T-helper 1 cell treated with Interleukin-12 subunit alpha and Interleukin-12 subunit beta and Interleukin-4 antibody, amounts not matched to agents 30 μg/mL and 1 μg/mL, for 36 hours (primary cell): ENCODE measurements around the gene DUOXA1.

Experiments used
- H3K27ac Mint-ChIP-seq: one replicate; pipeline ENCODE4 v1.8.0; 2021; ENCODE audit warnings: mild to moderate bottlenecking, mixed read lengths
- H3K27me3 Mint-ChIP-seq: one replicate; pipeline ENCODE4 v1.8.0; 2021; ENCODE audit warnings: low read depth, mixed read lengths
- H3K36me3 Mint-ChIP-seq: one replicate; pipeline ENCODE4 v1.8.0; 2021; ENCODE audit warnings: low read depth, mixed read lengths
- H3K4me1 Mint-ChIP-seq: one replicate; pipeline ENCODE4 v1.8.0; 2021; ENCODE audit warnings: low read depth, mixed read lengths
- H3K4me3 Mint-ChIP-seq: one replicate; pipeline ENCODE4 v1.8.0; 2021; ENCODE audit warnings: mild to moderate bottlenecking, moderate library complexity, mixed read lengths
- H3K9me3 Mint-ChIP-seq: one replicate; pipeline ENCODE4 v1.8.0; 2021; ENCODE audit warnings: mixed read lengths

The DUOXA1 gene, protein sequence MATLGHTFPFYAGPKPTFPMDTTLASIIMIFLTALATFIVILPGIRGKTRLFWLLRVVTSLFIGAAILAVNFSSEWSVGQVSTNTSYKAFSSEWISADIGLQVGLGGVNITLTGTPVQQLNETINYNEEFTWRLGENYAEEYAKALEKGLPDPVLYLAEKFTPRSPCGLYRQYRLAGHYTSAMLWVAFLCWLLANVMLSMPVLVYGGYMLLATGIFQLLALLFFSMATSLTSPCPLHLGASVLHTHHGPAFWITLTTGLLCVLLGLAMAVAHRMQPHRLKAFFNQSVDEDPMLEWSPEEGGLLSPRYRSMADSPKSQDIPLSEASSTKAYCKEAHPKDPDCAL

DNA sequence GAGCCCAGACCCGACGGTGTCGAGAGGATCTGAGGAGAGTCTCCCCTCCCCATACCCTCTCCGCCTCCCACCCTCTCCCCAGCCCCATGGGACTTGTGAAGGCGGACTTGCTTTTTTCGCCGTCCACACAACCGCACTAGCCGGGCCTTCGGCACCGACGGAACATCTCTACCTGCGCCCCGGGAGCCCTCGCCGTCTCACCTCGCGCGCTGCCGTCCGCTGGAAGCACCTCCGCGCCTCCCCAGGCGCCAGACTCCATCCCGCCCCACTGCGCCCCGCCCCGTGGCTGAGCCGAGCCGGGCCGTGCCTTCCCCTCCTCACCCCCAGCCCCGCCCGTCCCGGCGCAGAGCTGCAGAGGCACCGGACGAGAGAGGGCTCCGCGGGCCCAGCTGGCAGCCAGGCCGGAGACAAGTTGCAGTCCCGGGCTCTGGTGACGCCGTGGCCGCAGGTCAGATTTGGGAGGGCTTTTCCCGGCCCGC lies at the start of gene DUOXA1, which contains the start of gene DUOX1:
DUOXA1 (minus strand) TSS at position 229 of the 479 bp plus-strand sequence. CDS start 6,865 bp downstream, outside the sequence.
DUOX1 (plus strand) TSS at position 344 of the 479 bp plus-strand sequence. CDS start 1,973 bp downstream, outside the sequence.
- no peaks in the 10 kb centered on the region for H3K36me3 Mint-ChIP-seq
- H3K27me3 Mint-ChIP-seq: peaks cover 80% of the 10 kb centered on the region
- peaks cover 3% of the 10 kb centered on the region for H3K4me1 Mint-ChIP-seq
- no peak within 1 kb of the TSS for H3K4me3 Mint-ChIP-seq
- H3K9me3 Mint-ChIP-seq: no peaks in the 10 kb centered on the region
- H3K27ac Mint-ChIP-seq: no peak within 1 kb of the TSS

DNA sequence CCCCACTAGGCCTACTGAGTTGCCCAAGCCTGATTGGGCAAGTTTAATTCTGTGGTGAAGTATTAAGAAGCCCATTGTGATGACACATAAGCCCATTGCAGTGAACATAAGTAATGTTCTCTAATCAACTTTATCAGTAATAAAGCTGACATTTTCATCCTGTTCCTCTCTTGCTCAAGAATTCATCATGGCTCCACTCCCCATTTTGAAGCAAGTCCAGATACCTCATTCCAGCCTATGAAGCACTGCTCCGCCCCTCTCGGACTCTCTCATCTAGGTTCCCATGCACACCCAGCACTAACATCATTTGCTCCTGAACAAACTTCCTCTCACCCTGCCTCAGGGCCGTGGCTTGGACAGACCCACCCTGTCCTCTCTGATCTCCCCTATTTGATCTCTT lies 47.6 kb upstream of the DUOXA1 start:
- Mint-ChIP-seq H3K27me3 (no peaks in the 10 kb centered on the region), H3K27ac (no peak overlapping the region), H3K4me3 (no peak overlapping the region), H3K36me3 (no peaks in the 10 kb centered on the region), H3K9me3 (no peaks in the 10 kb centered on the region), H3K4me1 (peaks cover 8% of the 10 kb centered on the region)

DNA sequence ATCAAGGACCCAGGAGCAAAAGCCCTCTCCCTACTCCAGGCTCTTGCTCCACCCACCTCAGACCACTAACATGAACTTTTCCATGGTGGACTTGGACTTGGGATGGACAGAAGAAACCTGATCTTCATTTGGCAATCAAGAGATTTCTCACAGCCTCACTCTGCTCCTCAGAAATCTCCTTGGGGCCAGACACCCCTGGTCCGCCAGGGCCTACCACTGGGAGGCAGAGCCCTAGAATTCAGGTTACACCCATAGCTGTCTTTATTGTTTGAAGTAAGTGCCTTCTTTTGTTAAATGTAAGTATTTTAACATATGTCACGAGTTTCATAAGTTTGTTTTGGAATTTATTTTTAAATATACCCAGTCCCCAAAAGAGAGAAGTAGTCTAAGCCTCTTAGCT lies 44.9 kb upstream of the DUOXA1 start:
- Mint-ChIP-seq H3K36me3 (no peaks in the 10 kb centered on the region), H3K9me3 (no peaks in the 10 kb centered on the region), H3K4me1 (no peaks in the 10 kb centered on the region), H3K4me3 (no peak overlapping the region), H3K27me3 (no peaks in the 10 kb centered on the region), H3K27ac (no peak overlapping the region)

DNA sequence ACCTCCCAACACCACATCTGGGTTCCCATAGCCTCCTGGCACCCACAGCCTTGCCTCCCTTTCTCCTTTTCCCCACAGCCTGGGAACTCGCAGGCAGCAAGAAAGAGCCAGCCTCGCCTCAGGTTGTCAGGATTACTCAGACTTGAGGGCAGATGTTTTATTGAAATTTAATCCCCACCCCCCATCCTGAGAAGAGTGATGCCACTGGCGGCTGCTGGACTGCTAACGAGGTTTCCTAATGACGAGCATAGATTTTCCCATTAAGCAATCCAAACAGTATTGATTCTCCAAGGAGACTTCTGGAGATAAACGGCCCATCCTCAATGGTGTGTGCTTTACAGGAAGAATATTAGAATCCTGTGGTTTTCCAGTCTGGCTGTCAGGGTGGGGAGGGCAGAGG lies 44.4 kb upstream of the DUOXA1 start:
- H3K9me3 Mint-ChIP-seq: no peaks in the 10 kb centered on the region
- no peak overlapping the region for H3K4me3 Mint-ChIP-seq
- H3K27me3 Mint-ChIP-seq: no peaks in the 10 kb centered on the region
- no peaks in the 10 kb centered on the region for H3K4me1 Mint-ChIP-seq
- no peaks in the 10 kb centered on the region for H3K36me3 Mint-ChIP-seq
- H3K27ac Mint-ChIP-seq: no peak overlapping the region

DNA sequence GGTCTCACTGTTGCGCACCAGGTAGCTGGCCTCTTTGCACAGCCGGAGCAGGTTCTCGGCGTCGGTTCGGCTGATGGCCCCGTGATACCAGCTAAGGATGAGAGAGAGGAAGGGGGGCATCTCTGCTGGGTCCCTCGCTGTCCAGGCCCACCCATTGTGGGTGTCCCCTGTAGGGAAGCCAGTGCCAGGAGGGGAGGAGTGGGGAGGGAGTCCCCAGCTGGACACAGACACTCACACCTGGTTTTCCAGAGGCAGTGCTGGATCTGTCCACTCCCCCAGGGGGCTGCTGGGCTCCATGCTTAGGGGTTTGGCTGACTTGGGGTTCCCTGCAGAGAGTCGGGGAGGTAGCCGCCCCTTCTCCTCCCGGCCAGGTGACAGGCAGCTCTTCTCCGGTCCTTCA lies 42.2 kb upstream of the DUOXA1 start:
- Mint-ChIP-seq H3K36me3 (no peaks in the 10 kb centered on the region), H3K4me1 (peaks cover 3% of the 10 kb centered on the region), H3K27me3 (no peaks in the 10 kb centered on the region), H3K27ac (no peak overlapping the region), H3K4me3 (no peak overlapping the region), H3K9me3 (no peaks in the 10 kb centered on the region)

DNA sequence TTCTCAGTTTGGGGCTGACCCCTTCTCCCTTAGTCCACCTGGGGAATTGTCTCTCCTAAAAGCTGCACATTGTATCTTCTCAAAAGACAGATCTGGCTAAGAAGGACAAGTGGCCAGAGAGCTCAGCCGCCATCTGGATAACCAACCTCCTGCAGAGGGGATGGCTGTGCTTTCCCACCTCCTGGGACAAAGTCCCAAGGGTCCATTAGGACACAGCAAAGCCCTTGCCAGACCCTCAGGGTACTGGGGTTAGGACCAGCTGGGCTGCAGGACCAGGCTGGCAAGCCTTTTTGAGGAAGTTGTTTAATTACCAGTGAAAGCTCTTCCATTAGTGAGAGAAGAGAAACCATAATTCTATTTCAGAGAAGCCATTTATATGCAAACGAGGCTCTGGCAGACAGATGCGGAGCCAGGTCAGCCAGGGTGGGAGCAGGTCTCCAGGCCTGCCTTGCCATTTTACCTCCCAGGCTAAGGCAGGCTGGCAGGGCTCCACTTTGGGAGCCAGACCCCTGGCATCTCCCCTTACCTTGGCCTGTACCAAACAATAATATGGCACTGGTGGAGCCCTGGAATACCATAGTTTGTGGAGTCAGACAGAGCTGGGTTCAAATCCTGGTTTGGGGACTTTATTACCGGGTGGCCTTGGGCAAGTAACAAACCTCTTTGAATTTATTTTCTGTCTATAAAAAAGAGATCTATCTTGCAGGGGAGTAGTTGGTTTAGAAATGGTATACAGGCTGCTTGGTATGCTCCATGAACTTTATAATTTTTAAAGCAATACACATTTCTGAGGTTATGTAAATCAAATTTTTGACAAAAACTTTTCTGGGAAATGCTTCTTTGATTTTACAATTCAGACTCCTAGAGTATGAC lies 40.2 kb upstream of the DUOXA1 start:
- Mint-ChIP-seq H3K4me1 (peaks cover 15% of the 10 kb centered on the region), H3K36me3 (no peaks in the 10 kb centered on the region), H3K27ac (no peak overlapping the region), H3K4me3 (no peak overlapping the region), H3K27me3 (no peaks in the 10 kb centered on the region), H3K9me3 (no peaks in the 10 kb centered on the region)

DNA sequence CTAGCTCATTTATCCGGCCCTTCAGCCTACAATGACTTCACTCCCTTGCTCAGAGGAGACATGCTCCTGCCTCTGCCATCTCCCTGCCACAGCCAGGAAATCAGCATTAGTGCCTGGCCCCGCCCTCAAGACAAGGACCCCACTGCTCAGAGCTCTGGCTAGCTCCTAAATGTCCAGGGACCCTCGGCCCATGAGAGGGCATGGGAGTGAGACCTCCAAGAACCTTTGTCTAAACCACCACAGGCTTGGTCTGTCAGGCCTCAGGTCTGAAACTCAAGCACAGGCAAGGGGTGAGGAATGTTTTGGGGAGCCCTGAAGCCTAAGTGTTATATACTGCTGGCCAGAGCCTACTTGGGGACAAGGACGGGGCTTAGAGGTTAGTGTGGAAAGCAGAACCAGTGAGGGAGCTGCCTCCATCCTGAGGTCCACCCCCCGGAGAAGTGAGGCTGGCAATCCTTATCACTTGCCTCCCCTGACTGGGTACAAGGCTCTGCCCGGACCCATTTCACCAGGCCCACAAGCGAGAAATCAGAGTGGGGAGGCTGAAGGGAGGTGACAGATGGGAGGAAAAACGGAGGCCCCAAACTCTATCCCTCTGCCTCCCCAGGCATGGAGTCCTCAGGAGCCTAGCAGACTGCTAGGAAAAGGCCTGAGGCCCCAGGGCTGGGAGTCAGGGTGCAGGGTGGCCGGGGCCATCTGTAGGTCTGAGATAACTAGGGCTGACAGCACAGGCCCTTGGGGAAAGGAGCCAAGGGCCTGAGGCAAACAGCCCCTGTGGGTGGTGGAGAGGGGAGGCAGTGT lies 39.3 kb upstream of the DUOXA1 start:
- Mint-ChIP-seq H3K27ac (peak overlapping the region; percentile 39), H3K27me3 (no peaks in the 10 kb centered on the region)

DNA sequence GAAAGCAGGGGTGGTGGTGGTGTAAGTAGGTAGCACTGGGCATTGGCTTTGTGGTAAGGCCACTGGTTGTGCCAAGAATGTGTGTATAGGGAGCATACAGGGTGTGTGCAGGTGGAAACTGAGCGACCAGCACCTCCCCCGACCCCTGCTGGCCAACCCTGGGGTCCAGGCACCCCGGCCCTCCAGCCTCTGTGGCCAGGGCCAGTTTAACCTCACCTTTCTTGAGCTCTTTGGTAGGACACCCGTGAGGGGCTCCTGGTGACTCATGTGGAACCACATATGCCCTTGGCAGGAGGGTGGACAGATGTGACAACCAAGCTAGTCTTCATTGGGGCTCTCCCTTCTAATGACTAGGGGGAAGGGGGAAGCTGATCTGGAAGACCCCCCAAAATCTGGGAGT lies 38.6 kb upstream of the DUOXA1 start:
- Mint-ChIP-seq H3K9me3 (no peaks in the 10 kb centered on the region), H3K27me3 (no peaks in the 10 kb centered on the region), H3K4me3 (no peak overlapping the region), H3K27ac (no peak overlapping the region), H3K4me1 (peaks cover 16% of the 10 kb centered on the region), H3K36me3 (no peaks in the 10 kb centered on the region)

More for the DNA sequence above, 39.3 kb upstream of the DUOXA1 start:
- Mint-ChIP-seq H3K36me3 (no peaks in the 10 kb centered on the region), H3K4me3 (peak overlapping the region; percentile 53), H3K4me1 (peaks cover 16% of the 10 kb centered on the region), H3K9me3 (no peaks in the 10 kb centered on the region)

DNA sequence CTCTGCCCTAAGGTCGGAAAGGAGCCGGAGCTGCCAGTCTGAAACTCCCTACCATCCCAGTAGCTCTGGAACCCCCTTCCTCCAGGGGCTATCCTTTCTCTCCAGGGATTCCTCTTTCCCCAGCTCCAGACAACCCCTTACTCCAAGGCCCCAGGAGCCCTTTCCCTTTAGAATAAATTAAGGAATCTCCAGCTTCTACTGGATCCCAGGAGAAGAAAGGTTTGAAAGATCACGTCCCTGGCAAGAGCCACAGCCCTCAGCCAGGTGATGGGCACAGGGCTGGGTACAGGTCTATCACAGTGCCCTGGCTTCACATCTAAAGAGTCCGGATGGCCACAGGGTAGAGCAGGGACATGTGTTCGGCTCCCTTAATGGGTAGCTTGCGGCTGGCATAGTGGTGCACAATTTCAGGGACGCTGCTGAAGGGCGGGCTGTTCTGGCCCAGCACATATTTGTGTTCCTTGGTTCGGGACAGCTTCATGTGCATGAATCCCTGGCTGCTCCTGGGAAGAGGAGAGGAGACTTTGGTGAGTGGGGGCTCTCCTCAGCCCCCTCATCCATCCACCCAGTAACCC lies 38.0 kb upstream of the DUOXA1 start:
- Mint-ChIP-seq H3K27ac (peak overlapping the region; percentile 73), H3K9me3 (no peaks in the 10 kb centered on the region), H3K27me3 (no peaks in the 10 kb centered on the region), H3K4me3 (peak overlapping the region; percentile 70), H3K36me3 (no peaks in the 10 kb centered on the region), H3K4me1 (peaks cover 16% of the 10 kb centered on the region)

DNA sequence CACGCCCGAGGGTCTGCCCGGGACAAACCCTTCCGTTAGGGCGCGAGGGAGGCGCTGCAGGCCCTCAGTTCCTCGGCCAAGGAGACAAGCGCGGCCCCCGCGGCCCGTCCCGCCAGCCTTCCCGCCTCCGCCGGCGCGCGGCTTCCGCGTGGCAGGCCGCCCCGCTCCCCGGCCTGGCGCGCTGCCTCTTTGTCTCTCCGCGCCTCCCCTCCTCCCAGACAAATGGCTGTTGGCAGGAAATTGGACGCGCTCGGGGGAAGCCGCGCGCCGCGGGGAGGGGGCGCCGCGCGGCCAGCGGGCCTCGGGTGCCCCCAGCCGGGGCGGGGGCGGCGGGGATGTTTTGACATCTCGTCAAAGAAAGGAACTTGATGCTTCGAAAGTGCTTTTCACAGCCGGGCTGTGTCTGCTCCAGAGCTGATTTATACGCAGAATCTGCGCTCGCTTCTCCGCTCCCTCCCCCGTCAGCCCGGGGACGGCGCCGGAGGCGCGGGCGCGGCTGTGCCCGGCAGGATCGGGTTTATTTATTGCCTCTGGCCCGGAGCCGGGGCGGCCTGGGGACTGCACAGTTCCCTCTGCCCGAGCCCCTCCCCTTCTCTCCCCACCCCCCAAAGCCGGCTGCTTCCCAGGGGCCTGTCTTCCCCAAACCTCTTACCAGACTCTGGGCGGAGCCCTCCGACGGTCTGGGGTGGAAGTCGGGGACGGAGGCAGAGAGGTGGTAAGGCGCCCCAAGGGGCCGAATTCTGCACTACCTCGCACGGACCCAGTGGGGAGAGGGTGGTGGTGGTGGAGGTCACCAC lies 37.4 kb upstream of the DUOXA1 start:
- H3K36me3 Mint-ChIP-seq: no peaks in the 10 kb centered on the region
- H3K27ac Mint-ChIP-seq: peak overlapping the region; percentile 73
- no peaks in the 10 kb centered on the region for H3K27me3 Mint-ChIP-seq
- peak overlapping the region; percentile 70 for H3K4me3 Mint-ChIP-seq
- peaks cover 20% of the 10 kb centered on the region for H3K4me1 Mint-ChIP-seq
- H3K9me3 Mint-ChIP-seq: no peaks in the 10 kb centered on the region

DNA sequence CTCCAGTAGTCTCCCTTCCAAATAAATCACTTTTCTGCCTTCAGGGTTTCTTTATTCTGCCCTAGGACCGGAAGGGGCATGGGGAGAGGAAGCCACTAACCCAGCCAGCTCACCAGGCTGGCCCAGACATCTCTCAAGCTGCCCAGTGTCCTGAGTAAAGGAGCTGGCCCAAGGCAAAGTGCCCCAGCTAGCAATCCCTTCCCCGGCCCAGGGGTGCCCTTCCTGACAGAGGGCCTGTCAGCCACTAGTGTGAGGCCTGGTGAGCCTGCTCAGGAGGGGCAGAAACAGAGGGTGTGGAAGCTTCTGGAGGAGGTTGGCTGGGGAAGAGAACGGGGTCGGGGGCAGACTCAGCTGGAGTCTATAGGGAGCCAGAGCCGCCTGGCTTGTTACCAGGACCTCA lies 35.9 kb upstream of the DUOXA1 start:
- H3K4me3 Mint-ChIP-seq: peak overlapping the region; percentile 68

DNA sequence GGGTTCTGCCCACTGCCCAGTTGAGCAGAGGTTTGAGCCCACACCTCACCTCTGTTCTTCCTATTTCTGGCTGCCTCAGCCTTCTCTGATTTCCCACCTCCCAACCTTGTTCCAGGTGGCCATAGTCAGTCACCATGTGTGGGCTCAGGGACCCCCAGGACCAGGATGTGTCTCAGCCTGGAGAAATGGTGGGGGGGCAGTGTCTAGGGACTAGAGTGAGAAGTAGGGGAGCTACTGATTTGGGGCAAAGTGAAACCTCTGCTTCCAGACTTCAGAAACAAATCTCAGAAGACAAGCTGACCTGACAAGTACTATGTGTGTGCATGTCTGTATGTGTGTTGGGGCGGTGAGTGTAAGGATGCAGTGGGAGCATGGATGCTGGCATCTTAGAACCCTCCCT lies 35.2 kb upstream of the DUOXA1 start:
- Mint-ChIP-seq H3K27ac (peak overlapping the region; percentile 43), H3K36me3 (no peaks in the 10 kb centered on the region), H3K4me3 (peak overlapping the region; percentile 48), H3K9me3 (no peaks in the 10 kb centered on the region), H3K4me1 (peaks cover 22% of the 10 kb centered on the region), H3K27me3 (no peaks in the 10 kb centered on the region)

More for the DNA sequence above, 35.9 kb upstream of the DUOXA1 start:
- Mint-ChIP-seq H3K36me3 (no peaks in the 10 kb centered on the region), H3K27me3 (no peaks in the 10 kb centered on the region), H3K27ac (peak overlapping the region; percentile 59), H3K4me1 (peaks cover 20% of the 10 kb centered on the region), H3K9me3 (no peaks in the 10 kb centered on the region)

DNA sequence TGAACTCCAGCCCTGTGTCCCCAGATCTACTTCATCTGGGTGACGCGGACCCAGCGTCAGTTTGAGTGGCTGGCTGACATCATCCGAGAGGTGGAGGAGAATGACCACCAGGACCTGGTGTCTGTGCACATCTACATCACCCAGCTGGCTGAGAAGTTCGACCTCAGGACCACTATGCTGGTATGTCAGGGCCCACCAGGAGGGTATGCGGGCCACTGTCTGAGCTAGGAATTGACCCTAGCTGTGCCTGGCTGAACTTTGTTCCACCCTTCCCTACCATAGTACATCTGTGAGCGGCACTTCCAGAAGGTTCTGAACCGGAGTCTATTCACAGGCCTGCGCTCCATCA lies 33.8 kb upstream of the DUOXA1 start:
- no peaks in the 10 kb centered on the region for H3K9me3 Mint-ChIP-seq
- H3K27me3 Mint-ChIP-seq: no peaks in the 10 kb centered on the region
- H3K4me1 Mint-ChIP-seq: peaks cover 22% of the 10 kb centered on the region
- no peak overlapping the region for H3K4me3 Mint-ChIP-seq
- H3K27ac Mint-ChIP-seq: no peak overlapping the region
- H3K36me3 Mint-ChIP-seq: no peaks in the 10 kb centered on the region
